SK-N-SH (cell line): ENCODE data around the gene RNF149.

Source experiments
- FOXJ3 ChIP-seq: sonication (generic); formaldehyde crosslinking; IDR thresholded peaks from 2 replicates; pipeline ENCODE4 v1.5.1; 2020; ENCODE audit warnings: mild to moderate bottlenecking, missing genetic modification reagents
- POLR2AphosphoS5 ChIP-seq: IDR thresholded peaks from 2 replicates; pipeline ENCODE4 v1.6.1; 2012; ENCODE audit warnings: low read depth, low read length
- RFX5 ChIP-seq: IDR thresholded peaks from 2 replicates; pipeline ENCODE4 v1.6.1; 2012; ENCODE audit warnings: mild to moderate bottlenecking, improper control_type of control experiment, low read length
- SIN3A ChIP-seq: IDR thresholded peaks from 2 replicates; pipeline ENCODE4 v1.6.1; 2012; ENCODE audit warnings: low read depth, mild to moderate bottlenecking, low read length, moderate library complexity, borderline replicate concordance
- TAF1 ChIP-seq: IDR thresholded peaks from 2 replicates; pipeline ENCODE4 v1.6.1; 2012; ENCODE audit warnings: low read depth, mild to moderate bottlenecking, low read length, moderate library complexity, borderline replicate concordance
- TF ChIP-seq, protein P1 (sequence below): fragments of 200-600 bp; sonication (generic); IDR thresholded peaks from 2 replicates; pipeline ENCODE4 v1.6.1; 2017; ENCODE audit warnings: antibody characterized with exemption, mild to moderate bottlenecking, moderate library complexity

DNA sequence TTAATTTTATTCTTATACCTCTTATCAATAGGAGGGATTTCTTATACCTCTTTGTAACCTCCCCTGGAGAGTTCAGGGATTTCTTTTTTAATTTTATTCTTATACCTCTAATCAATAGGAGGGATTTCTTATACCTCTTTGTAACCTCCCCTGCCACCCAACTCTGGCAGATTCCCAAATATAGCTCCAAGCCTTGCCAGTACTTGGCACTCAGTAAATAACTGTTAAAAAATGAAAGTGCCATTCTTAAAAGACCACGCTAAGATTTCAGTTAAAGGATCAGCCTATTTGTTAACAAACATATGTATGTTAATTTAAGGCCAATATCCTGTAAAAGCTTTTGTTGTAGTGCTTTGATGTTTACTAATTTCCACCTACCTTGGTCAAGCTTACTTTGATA is 4.8 kb downstream of the RNF149 start:
- TF ChIP-seq, protein P1, sequence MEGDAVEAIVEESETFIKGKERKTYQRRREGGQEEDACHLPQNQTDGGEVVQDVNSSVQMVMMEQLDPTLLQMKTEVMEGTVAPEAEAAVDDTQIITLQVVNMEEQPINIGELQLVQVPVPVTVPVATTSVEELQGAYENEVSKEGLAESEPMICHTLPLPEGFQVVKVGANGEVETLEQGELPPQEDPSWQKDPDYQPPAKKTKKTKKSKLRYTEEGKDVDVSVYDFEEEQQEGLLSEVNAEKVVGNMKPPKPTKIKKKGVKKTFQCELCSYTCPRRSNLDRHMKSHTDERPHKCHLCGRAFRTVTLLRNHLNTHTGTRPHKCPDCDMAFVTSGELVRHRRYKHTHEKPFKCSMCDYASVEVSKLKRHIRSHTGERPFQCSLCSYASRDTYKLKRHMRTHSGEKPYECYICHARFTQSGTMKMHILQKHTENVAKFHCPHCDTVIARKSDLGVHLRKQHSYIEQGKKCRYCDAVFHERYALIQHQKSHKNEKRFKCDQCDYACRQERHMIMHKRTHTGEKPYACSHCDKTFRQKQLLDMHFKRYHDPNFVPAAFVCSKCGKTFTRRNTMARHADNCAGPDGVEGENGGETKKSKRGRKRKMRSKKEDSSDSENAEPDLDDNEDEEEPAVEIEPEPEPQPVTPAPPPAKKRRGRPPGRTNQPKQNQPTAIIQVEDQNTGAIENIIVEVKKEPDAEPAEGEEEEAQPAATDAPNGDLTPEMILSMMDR = no peak
- TF ChIP-seq TAF1 (no peak), POLR2AphosphoS5 (no peak), SIN3A (no peak), RFX5 (no peak), FOXJ3 (CRISPR knock-in tag) (no peak)
